ENCODE data around the gene AP5B1. TPM values are rescaled to one million over a fixed set of nuclear protein-coding genes. Genes with fewer than 3 reads are reported as not detected.

The AP5B1 gene
- total RNA-seq, 1 experiment from 2014 or later: 9.4 TPM

GRCh38 chr11:65779919-65780769, 632 bp downstream of the AP5B1 start:
- WGBS (ENCODE audit: extremely low coverage, insufficient read length, low lambda C conversion rate): no CpG with 5 or more reads among the region's 76 CpGs
- Mint-ChIP-seq H3K9me3 (peaks cover 0 to 2% of the 10 kb centered on the region in 2 experiments; a peak in 1 of 5 replicates), H3K27me3 (ENCODE audit: low read depth) (peaks cover 35% of the 10 kb centered on the region), H3K4me3 (peak overlapping the region; percentile 80 to 91), H3K36me3 (ENCODE audit: insufficient read depth in 1 of 3, low read depth in 3 of 3) (peaks cover 0 to 14% (median 8%) of the 10 kb centered on the region in 3 experiments; a peak in 4 of 7 replicates), H3K4me1 (peaks cover 10 to 13% of the 10 kb centered on the region in 2 experiments), H3K27ac (no peak overlapping the region; a peak in 1 of 7 replicates)
- Histone ChIP-seq H3K18ac (ENCODE audit: insufficient read length, low read depth, low read length) (no peak overlapping the region), H2BK20ac (ENCODE audit: low read depth, low read length, poor library complexity, severe bottlenecking) (no peak overlapping the region), H3K27me3 (ENCODE audit: insufficient read depth, low read length) (peaks cover 5% of the 10 kb centered on the region; the same call in 1 of the 2 replicates), H3K4ac (ENCODE audit: low read depth, low read length) (no peak overlapping the region), H3K79me1 (ENCODE audit: insufficient read depth, low read depth, low read length, poor library complexity, severe bottlenecking) (no peaks in the 10 kb centered on the region), H4K5ac (ENCODE audit: insufficient read length, low read depth, low read length) (no peak overlapping the region), H2BK5ac (ENCODE audit: insufficient read length, low read length) (no peak overlapping the region), H2BK15ac (ENCODE audit: low read depth, low read length) (no peak overlapping the region), H3K9me3 (ENCODE audit: control insufficient read depth, low read depth, low read length) (no peaks in the 10 kb centered on the region), H3K27ac (ENCODE audit: insufficient read length, low read depth, low read length) (no peak overlapping the region), H2BK120ac (ENCODE audit: low read depth, low read length, poor library complexity, severe bottlenecking) (no peak overlapping the region), H3K9ac (ENCODE audit: extremely low read depth, insufficient read length, low read length) (no peak overlapping the region), H3T11ph (ENCODE audit: low read length) (no peak overlapping the region), H2BK12ac (ENCODE audit: insufficient read length, low read depth, low read length) (no peak overlapping the region), H4K8ac (replicated peaks; ENCODE audit: insufficient read length, low read depth, low read length) (no peak overlapping the region), H3K14ac (ENCODE audit: insufficient read depth, low read length) (peak overlapping the region; percentile 54; the same call in 1 of the 2 replicates), H3K23me2 (ENCODE audit: insufficient read length, low read depth, low read length, poor library complexity, severe bottlenecking) (peaks cover 10% of the 10 kb centered on the region), H3K79me2 (ENCODE audit: insufficient read depth, low read length) (no peaks in the 10 kb centered on the region), H3K4me1 (ENCODE audit: insufficient read depth, low read length) (no peaks in the 10 kb centered on the region), H2AFZ (ENCODE audit: low read length) (no peak overlapping the region), H4K91ac (ENCODE audit: insufficient read length, low read depth, low read length) (no peak overlapping the region), H3K23ac (ENCODE audit: insufficient read length, low read depth, low read length) (no peak overlapping the region), H2AK5ac (ENCODE audit: insufficient read length, low read length) (no peak overlapping the region), H3K56ac (ENCODE audit: insufficient read length, low read depth, low read length) (no peak overlapping the region), H3K4me2 (ENCODE audit: insufficient read depth, insufficient read length, low read length) (peak overlapping the region; percentile 41), H4K20me1 (ENCODE audit: control insufficient read depth, insufficient read depth, insufficient read length) (no peaks in the 10 kb centered on the region)
- peak; percentile 91 for DNase-seq
- peak; percentile 100 for TF ChIP-seq CTCF (conservative IDR thresholded peaks at IDR 0.05)
